Measurements from ENCODE around the gene PCNX4.

GRCh38 chr14:60161196-60162107 is 69.7 kb downstream of the PCNX4 start:
- TF ChIP-seq MAX (IDR thresholded peaks at IDR 0.05): no peak
- TF ChIP-seq CTCF (IDR thresholded peaks at IDR 0.05 in 2 of 3, conservative IDR thresholded peaks at IDR 0.05 in 1 of 3; ENCODE audit: borderline replicate concordance in 1 of 3, insufficient read depth in 1 of 3, low read depth in 2 of 3, low read length in 2 of 3): no peak
- no peak for TF ChIP-seq POLR2A (IDR thresholded peaks at IDR 0.05; ENCODE audit: borderline replicate concordance, extremely low read depth, insufficient read depth, insufficient read length)
- no peak for TF ChIP-seq CEBPB (IDR thresholded peaks at IDR 0.05; ENCODE audit: low read depth)
- TF ChIP-seq POLR2AphosphoS5 (IDR thresholded peaks at IDR 0.05; ENCODE audit: low read depth, low read length): no peak
- TF ChIP-seq EZH2 (IDR thresholded peaks at IDR 0.05): no peak
- TF ChIP-seq CBX3 (IDR thresholded peaks at IDR 0.05; ENCODE audit: low read depth): no peak
- TF ChIP-seq ZNF274 (IDR thresholded peaks at IDR 0.05; ENCODE audit: low read depth, low read length): no peak
- TF ChIP-seq YY1 (IDR thresholded peaks at IDR 0.05; ENCODE audit: extremely low read depth, insufficient replicate concordance, low read depth, low read length): no peak
- no peak for TF ChIP-seq ATF3 (IDR thresholded peaks at IDR 0.05)
- TF ChIP-seq ZBTB33 (IDR thresholded peaks at IDR 0.05; ENCODE audit: extremely low read depth, insufficient replicate concordance, low read length): no peak
- TF ChIP-seq REST (IDR thresholded peaks at IDR 0.05; ENCODE audit: low read depth): no peak

All from HCT116 (cell line).